ENCODE results near the gene TMEM17. TPM values are rescaled to one million over a fixed set of nuclear protein-coding genes. Genes with fewer than 3 reads are reported as not detected.

Gene TMEM17
- total and polyA plus RNA-seq, 2 experiments from 2014 or later: 0.94 to 1.7 TPM

- Histone ChIP-seq H3K4me3 (no peak overlapping the region), H3K27me3 (ENCODE audit: insufficient read depth) (no peaks in the 10 kb centered on the region), H2AFZ (no peak overlapping the region), H4K20me1 (replicated peaks; ENCODE audit: insufficient read depth) (no peaks in the 10 kb centered on the region), H3K4me2 (no peak overlapping the region), H3K27ac (ENCODE audit: low read depth) (no peak overlapping the region), H3F3A (replicated peaks; ENCODE audit: low read depth) (no peaks in the 10 kb centered on the region), H3K79me2 (replicated peaks; ENCODE audit: insufficient read depth) (no peaks in the 10 kb centered on the region), H3K36me3 (ENCODE audit: insufficient read depth) (no peaks in the 10 kb centered on the region), H3K4me1 (ENCODE audit: insufficient read depth) (0 out of 2 replicates have a peak, but pooled peaks cover 2% of the 10 kb centered on the region), H3K9me2 (ENCODE audit: insufficient read depth) (no peaks in the 10 kb centered on the region; the same call in 1 of the 2 replicates)
- H3K36me3 Mint-ChIP-seq (ENCODE audit: low read depth): peaks cover 5% of the 10 kb centered on the region; the same call in 1 of the 3 replicates
- H3K4me3 Mint-ChIP-seq: no peak overlapping the region
- no peaks in the 10 kb centered on the region; the same call in 2 of the 3 replicates for H3K4me1 Mint-ChIP-seq
- no peaks in the 10 kb centered on the region for H3K27me3 Mint-ChIP-seq (ENCODE audit: insufficient read depth, low read depth, poor library complexity)
- H3K27ac Mint-ChIP-seq: no peak overlapping the region
- ATAC-seq: no peak
- no peak for TF ChIP-seq EZH2 (IDR thresholded peaks at IDR 0.05; ENCODE audit: low read depth, unreplicated experiment)
- no peak for TF ChIP-seq JUNB (IDR thresholded peaks at IDR 0.05; ENCODE audit: unreplicated experiment)
- TF ChIP-seq ZNF331 (CRISPR knock-in tag; IDR thresholded peaks at IDR 0.05; ENCODE audit: low read depth): no peak
- H3K9me3 Mint-ChIP-seq: peaks cover under 1% of the 10 kb centered on the region; the same call in 1 of the 3 replicates
- DNase-seq (ENCODE audit: low spot score): no peak
Measured at GRCh38 chr2:62511636-62512035, 5.6 kb upstream of the TMEM17 start.

GRCh38 chr2:62506421-62506750 is 391 bp upstream of the TMEM17 start:
- H3K27me3 ChIP-seq (ENCODE audit: insufficient read depth): no peaks in the 10 kb centered on the region
- DNase-seq (ENCODE audit: low spot score) (no peak), ATAC-seq (peak; percentile 4)
- Mint-ChIP-seq H3K4me1 (peaks cover 11% of the 10 kb centered on the region), H3K4me3 (peak overlapping the region; percentile 87), H3K27me3 (ENCODE audit: insufficient read depth, low read depth, poor library complexity) (peaks cover 6% of the 10 kb centered on the region), H3K27ac (peak overlapping the region; percentile 91), H3K9me3 (no peaks in the 10 kb centered on the region), H3K36me3 (ENCODE audit: low read depth) (no peaks in the 10 kb centered on the region)
- no peaks in the 10 kb centered on the region for H3K9me2 ChIP-seq (ENCODE audit: insufficient read depth)
- H4K20me1 ChIP-seq (replicated peaks; ENCODE audit: insufficient read depth): no peaks in the 10 kb centered on the region
- peak overlapping the region; percentile 82 for H3K27ac ChIP-seq (ENCODE audit: low read depth)
- 0 out of 2 replicates have a peak, but pooled peaks cover 4% of the 10 kb centered on the region for H3K4me1 ChIP-seq (ENCODE audit: insufficient read depth)
- peak overlapping the region; percentile 68 for H3K4me3 ChIP-seq
- H3K79me2 ChIP-seq (replicated peaks; ENCODE audit: insufficient read depth): no peaks in the 10 kb centered on the region
- H2AFZ ChIP-seq: peak overlapping the region; percentile 95
- no peaks in the 10 kb centered on the region for H3F3A ChIP-seq (replicated peaks; ENCODE audit: low read depth)
- no peaks in the 10 kb centered on the region for H3K36me3 ChIP-seq (ENCODE audit: insufficient read depth)
- H3K4me2 ChIP-seq: peak overlapping the region; percentile 81
- TF ChIP-seq, protein P1, sequence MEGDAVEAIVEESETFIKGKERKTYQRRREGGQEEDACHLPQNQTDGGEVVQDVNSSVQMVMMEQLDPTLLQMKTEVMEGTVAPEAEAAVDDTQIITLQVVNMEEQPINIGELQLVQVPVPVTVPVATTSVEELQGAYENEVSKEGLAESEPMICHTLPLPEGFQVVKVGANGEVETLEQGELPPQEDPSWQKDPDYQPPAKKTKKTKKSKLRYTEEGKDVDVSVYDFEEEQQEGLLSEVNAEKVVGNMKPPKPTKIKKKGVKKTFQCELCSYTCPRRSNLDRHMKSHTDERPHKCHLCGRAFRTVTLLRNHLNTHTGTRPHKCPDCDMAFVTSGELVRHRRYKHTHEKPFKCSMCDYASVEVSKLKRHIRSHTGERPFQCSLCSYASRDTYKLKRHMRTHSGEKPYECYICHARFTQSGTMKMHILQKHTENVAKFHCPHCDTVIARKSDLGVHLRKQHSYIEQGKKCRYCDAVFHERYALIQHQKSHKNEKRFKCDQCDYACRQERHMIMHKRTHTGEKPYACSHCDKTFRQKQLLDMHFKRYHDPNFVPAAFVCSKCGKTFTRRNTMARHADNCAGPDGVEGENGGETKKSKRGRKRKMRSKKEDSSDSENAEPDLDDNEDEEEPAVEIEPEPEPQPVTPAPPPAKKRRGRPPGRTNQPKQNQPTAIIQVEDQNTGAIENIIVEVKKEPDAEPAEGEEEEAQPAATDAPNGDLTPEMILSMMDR (conservative IDR thresholded peaks at IDR 0.05; ENCODE audit: low read depth in 2 of 2): no peak
- TF ChIP-seq ZNF114 (CRISPR knock-in tag; IDR thresholded peaks at IDR 0.05) (no peak), ETS1 (IDR thresholded peaks at IDR 0.05) (no peak), JUNB (IDR thresholded peaks at IDR 0.05; ENCODE audit: unreplicated experiment) (no peak), EZH2 (IDR thresholded peaks at IDR 0.05; ENCODE audit: low read depth, unreplicated experiment) (no peak), CREB1 (CRISPR knock-in tag; IDR thresholded peaks at IDR 0.05; ENCODE audit: low read depth) (no peak; the same call in 1 of the 2 replicates), EZH2phosphoT487 (IDR thresholded peaks at IDR 0.05; ENCODE audit: unreplicated experiment) (no peak), STAT1 (IDR thresholded peaks at IDR 0.05; ENCODE audit: unreplicated experiment) (no peak)
- TF ChIP-seq, protein P2, sequence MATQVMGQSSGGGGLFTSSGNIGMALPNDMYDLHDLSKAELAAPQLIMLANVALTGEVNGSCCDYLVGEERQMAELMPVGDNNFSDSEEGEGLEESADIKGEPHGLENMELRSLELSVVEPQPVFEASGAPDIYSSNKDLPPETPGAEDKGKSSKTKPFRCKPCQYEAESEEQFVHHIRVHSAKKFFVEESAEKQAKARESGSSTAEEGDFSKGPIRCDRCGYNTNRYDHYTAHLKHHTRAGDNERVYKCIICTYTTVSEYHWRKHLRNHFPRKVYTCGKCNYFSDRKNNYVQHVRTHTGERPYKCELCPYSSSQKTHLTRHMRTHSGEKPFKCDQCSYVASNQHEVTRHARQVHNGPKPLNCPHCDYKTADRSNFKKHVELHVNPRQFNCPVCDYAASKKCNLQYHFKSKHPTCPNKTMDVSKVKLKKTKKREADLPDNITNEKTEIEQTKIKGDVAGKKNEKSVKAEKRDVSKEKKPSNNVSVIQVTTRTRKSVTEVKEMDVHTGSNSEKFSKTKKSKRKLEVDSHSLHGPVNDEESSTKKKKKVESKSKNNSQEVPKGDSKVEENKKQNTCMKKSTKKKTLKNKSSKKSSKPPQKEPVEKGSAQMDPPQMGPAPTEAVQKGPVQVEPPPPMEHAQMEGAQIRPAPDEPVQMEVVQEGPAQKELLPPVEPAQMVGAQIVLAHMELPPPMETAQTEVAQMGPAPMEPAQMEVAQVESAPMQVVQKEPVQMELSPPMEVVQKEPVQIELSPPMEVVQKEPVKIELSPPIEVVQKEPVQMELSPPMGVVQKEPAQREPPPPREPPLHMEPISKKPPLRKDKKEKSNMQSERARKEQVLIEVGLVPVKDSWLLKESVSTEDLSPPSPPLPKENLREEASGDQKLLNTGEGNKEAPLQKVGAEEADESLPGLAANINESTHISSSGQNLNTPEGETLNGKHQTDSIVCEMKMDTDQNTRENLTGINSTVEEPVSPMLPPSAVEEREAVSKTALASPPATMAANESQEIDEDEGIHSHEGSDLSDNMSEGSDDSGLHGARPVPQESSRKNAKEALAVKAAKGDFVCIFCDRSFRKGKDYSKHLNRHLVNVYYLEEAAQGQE (IDR thresholded peaks at IDR 0.05; ENCODE audit: unreplicated experiment): no peak
